ENCODE measurements around the gene BACH2.
"Not testable (repeated sequence)": the region's sequence is repeated elsewhere in the genome, so short reads cannot be mapped to it uniquely, and the experiment has no call there.

Gene BACH2

DNA sequence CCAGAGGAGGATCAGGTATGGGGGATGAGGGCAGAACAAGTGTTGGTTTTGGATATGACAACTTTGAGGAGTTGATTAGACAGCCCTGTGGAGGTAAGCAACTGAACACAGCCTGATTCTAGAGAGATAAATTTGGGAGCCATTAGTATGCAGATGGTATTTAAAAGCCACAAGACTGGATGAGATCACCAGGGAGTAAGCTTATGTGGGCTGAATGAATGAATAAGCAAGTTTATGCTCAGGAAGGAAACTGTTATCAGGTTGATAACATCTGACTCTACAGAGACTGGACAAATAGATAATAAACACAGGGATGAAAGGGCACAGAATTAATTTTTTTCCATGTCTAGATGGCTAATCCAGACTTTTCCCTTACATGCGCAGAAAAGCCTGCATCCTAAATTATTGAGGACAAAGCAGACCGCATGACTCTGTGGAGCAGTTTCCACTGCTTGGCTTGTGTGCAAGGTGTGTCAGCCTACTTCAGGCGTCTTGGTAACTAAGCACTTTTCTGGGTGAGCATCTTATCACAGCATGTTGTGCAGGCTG is 251.7 kb downstream of the BACH2 start:
- no peak overlapping the region for H3K27ac ChIP-seq (ENCODE audit: low read depth, low read length)
- no peak overlapping the region for H3K4me3 ChIP-seq (ENCODE audit: low read depth, low read length)
- H3K36me3 ChIP-seq (ENCODE audit: insufficient read depth, low read length): no peaks in the 10 kb centered on the region

DNA sequence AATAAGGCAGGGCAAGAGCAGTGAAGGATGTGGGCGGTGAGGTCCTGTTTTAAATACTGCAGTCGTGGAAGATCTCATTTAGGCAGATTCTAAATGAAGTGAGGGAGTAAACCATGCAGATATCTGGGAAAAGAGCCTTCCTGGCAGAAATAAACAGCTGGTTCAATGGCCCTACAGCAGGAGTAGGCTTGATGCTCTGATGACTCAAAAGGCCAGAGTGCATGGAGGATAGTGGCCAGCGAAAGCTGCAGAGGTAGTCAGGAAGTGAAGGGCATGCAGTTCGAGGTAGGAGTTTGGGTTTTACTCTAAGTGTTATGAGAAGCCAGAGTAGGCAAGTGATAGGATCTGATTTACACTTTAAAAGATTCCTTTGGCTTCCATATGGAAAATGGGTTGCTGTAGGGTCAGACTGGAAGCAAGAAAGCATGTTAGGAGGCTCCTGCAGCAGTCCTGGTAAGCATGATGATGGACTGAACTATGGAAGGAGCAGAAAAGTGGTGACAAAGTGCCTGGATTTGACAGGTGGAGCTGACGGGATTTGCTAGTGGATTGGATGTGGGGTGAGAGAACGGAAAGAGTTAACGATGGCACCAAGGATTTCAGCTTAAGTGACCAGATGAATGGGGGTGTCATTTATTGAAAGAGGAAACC is 252.3 kb downstream of the BACH2 start:
- H3K4me3 ChIP-seq (ENCODE audit: low read depth, low read length): no peak overlapping the region
- H3K79me2 ChIP-seq (ENCODE audit: control insufficient read depth, insufficient read depth, low read length, unreplicated experiment): no peaks in the 10 kb centered on the region
- H2AFZ ChIP-seq (ENCODE audit: low read length, unreplicated experiment): no peak overlapping the region
- no peaks in the 10 kb centered on the region for H3K36me3 ChIP-seq (ENCODE audit: insufficient read depth, low read length)
- H3K4me1 ChIP-seq (ENCODE audit: control insufficient read depth, insufficient read depth, low read length, unreplicated experiment): peaks cover 6% of the 10 kb centered on the region
- no peak overlapping the region for H3K27ac ChIP-seq (ENCODE audit: low read depth, low read length)
- H3K27me3 ChIP-seq (ENCODE audit: insufficient read depth, low read length): no peaks in the 10 kb centered on the region

More for the DNA sequence above, 251.7 kb downstream of the BACH2 start:
- Histone ChIP-seq H3K79me2 (ENCODE audit: control insufficient read depth, insufficient read depth, low read length, unreplicated experiment) (no peaks in the 10 kb centered on the region), H3K27me3 (ENCODE audit: insufficient read depth, low read length) (no peaks in the 10 kb centered on the region), H2AFZ (ENCODE audit: low read length, unreplicated experiment) (no peak overlapping the region), H3K4me1 (ENCODE audit: control insufficient read depth, insufficient read depth, low read length, unreplicated experiment) (peaks cover 6% of the 10 kb centered on the region)

DNA sequence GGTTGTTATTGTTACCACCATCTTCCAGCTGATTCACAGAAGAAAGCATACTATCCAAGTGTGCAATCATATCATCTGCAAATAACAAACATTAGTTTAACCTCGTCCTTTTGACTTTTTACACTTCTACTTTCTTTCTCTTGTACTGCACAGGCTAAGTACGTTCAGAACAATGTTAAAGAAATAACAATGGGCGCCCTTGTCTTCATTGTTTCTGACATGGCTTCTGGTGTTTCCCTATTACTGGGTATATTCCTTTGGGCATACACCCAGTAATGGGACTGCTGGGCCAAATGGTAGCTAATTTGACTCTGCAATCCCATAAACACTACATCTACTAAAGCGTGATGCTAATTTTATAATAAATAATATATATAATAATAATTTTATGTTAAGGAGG is 255.7 kb downstream of the BACH2 start:
- Histone ChIP-seq H3K79me2 (ENCODE audit: control insufficient read depth, insufficient read depth, low read length, unreplicated experiment) (no peaks in the 10 kb centered on the region), H3K36me3 (ENCODE audit: insufficient read depth, low read length) (no peaks in the 10 kb centered on the region), H3K27ac (ENCODE audit: low read depth, low read length) (no peak overlapping the region), H3K4me1 (ENCODE audit: control insufficient read depth, insufficient read depth, low read length, unreplicated experiment) (peaks cover 6% of the 10 kb centered on the region), H3K27me3 (ENCODE audit: insufficient read depth, low read length) (no peaks in the 10 kb centered on the region), H2AFZ (ENCODE audit: low read length, unreplicated experiment) (no peak overlapping the region), H3K4me3 (ENCODE audit: low read depth, low read length) (no peak overlapping the region)

DNA sequence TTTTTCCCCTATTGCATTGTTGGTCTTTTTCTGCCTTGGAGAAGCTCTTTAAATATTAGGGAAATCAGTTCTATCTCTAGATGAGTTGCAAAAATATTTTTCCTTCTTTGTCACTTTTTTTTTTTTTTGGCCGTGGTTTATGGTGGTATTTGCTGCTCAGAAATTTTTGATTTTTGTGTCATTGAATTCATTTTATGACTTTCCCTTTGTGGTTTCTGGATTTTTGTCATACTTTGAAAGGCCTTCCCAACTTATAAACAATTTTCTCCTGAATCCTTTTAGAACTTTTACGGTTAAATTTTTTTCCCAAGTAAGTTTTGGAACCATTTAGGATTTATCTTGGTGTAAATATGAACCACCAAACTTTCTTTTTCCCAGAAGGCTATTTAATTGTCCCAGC is 256.7 kb downstream of the BACH2 start:
- Histone ChIP-seq H3K4me1 (ENCODE audit: control insufficient read depth, insufficient read depth, low read length, unreplicated experiment) (peaks cover 4% of the 10 kb centered on the region), H3K36me3 (ENCODE audit: insufficient read depth, low read length) (no peaks in the 10 kb centered on the region), H2AFZ (ENCODE audit: low read length, unreplicated experiment) (no peak overlapping the region), H3K27ac (ENCODE audit: low read depth, low read length) (no peak overlapping the region), H3K27me3 (ENCODE audit: insufficient read depth, low read length) (no peaks in the 10 kb centered on the region), H3K4me3 (ENCODE audit: low read depth, low read length) (no peak overlapping the region), H3K79me2 (ENCODE audit: control insufficient read depth, insufficient read depth, low read length, unreplicated experiment) (no peaks in the 10 kb centered on the region)

DNA sequence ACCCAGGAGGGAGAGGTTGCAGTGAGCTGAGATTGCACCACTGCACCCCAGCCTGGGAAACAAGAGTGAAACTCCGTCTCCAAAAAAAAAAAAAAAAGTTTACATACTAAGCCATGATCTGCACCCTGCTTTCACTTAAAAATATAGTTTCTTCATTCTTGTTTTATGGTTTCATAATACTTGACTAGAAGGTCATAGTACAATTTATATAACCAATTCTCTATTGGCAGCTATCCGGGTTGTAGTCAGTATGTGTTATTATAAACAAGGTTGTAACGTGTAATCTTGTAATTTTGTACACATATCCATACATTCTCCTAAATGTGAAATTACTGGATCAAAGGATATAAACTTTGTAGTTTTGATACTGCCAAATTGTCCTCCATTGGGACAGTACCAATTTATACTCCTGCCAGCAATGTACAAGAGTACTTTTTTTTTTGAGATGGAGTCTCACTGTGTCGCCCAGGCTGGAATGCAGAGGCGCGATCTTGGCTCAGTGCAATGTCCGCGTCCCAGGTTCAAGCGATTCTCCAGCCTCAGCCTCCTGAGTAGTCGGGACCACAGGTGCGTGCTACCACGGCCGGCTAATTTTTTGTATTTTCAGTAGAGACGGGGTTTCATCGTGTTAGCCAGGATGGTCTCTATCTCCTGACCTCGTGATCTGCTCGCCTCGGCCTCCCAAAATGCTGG is 257.5 kb downstream of the BACH2 start:
- Histone ChIP-seq H3K27ac (ENCODE audit: low read depth, low read length) (no peak overlapping the region), H3K4me1 (ENCODE audit: control insufficient read depth, insufficient read depth, low read length, unreplicated experiment) (no peaks in the 10 kb centered on the region), H3K4me3 (ENCODE audit: low read depth, low read length) (no peak overlapping the region), H2AFZ (ENCODE audit: low read length, unreplicated experiment) (no peak overlapping the region), H3K27me3 (ENCODE audit: insufficient read depth, low read length) (no peaks in the 10 kb centered on the region), H3K79me2 (ENCODE audit: control insufficient read depth, insufficient read depth, low read length, unreplicated experiment) (no peaks in the 10 kb centered on the region), H3K36me3 (ENCODE audit: insufficient read depth, low read length) (no peaks in the 10 kb centered on the region)

DNA sequence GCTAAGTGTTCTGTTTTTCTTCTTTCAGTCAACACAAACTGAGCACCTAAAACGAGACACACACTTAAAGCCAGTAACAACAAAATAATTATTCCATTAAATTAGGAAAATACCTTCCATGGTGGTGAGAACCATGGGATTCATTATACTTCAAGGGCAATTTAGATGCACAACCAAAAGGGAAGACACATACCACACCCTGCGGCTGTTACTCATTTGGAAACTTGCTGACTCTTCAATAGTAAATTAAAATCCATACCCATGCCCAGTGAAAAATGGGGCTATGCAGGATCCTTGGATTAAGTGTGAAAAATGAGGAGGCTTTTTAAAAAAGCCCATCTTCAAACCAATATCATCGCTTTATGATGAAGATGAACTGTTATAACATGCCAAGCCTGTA is 259.7 kb downstream of the BACH2 start:
- no peak overlapping the region for H2AFZ ChIP-seq (ENCODE audit: low read length, unreplicated experiment)
- H3K4me3 ChIP-seq (ENCODE audit: low read depth, low read length): no peak overlapping the region
- no peaks in the 10 kb centered on the region for H3K27me3 ChIP-seq (ENCODE audit: insufficient read depth, low read length)
- no peaks in the 10 kb centered on the region for H3K4me1 ChIP-seq (ENCODE audit: control insufficient read depth, insufficient read depth, low read length, unreplicated experiment)
- no peaks in the 10 kb centered on the region for H3K36me3 ChIP-seq (ENCODE audit: insufficient read depth, low read length)
- H3K27ac ChIP-seq (ENCODE audit: low read depth, low read length): no peak overlapping the region
- H3K79me2 ChIP-seq (ENCODE audit: control insufficient read depth, insufficient read depth, low read length, unreplicated experiment): no peaks in the 10 kb centered on the region

DNA sequence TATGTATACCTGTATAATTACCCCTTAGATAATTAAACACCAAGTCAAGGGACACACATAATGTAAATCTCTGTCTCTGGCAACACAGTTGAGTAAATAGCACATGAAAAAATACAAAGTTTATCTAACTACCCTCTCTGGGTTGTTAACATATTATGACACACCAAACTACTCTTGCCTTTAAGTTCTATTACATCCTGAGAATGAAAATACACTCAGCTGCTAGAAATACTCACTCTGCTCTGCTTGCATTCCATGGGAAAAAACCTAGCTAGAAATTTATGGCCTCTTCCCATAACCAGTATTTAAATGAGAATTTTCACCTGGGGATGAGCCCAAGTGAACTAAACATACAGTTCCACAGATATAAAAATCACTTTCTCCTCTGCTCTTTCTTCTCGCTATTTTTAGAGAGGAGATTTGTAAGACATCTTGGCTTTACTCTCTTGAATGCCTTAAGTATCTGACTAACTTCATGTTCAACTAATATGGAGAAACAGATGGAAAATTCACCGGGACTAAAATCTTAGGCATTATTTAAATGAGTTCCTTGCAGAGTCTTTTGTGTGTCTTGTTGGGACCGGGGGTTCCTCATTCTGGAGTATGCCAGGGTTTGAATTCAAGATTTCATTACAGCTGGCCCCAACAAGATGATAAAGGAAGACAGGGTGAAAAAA is 261.5 kb downstream of the BACH2 start:
- Histone ChIP-seq H3K79me2 (ENCODE audit: control insufficient read depth, insufficient read depth, low read length, unreplicated experiment) (no peaks in the 10 kb centered on the region), H3K27ac (ENCODE audit: low read depth, low read length) (no peak overlapping the region), H2AFZ (ENCODE audit: low read length, unreplicated experiment) (no peak overlapping the region), H3K4me3 (ENCODE audit: low read depth, low read length) (no peak overlapping the region), H3K36me3 (ENCODE audit: insufficient read depth, low read length) (no peaks in the 10 kb centered on the region), H3K27me3 (ENCODE audit: insufficient read depth, low read length) (no peaks in the 10 kb centered on the region), H3K4me1 (ENCODE audit: control insufficient read depth, insufficient read depth, low read length, unreplicated experiment) (no peaks in the 10 kb centered on the region)

DNA sequence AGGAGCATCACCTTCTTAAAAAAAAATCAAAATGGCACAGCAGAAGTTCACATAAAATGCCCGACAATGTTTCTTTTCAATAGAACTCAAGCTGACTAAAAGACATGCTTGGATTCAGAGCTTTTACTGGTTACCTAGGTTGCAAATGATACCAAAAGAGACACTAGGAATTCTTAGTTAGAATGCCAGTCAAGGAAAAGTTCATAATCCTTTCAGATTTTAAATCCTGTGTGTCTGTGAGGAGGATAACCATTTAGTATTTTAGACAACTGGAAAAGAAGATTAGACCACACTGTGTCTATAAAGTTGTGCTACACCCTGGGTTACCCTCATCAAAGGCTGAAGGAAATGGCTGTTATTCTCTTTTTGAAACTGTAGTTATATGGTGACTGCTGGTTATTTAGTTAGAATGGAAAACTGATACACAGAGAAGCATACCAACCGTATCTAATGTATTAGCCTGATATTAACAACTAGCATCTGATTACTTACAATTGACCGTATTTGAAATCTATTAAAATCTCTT is 262.8 kb downstream of the BACH2 start:
- Histone ChIP-seq H3K4me3 (ENCODE audit: low read depth, low read length) (no peak overlapping the region), H2AFZ (ENCODE audit: low read length, unreplicated experiment) (no peak overlapping the region), H3K4me1 (ENCODE audit: control insufficient read depth, insufficient read depth, low read length, unreplicated experiment) (no peaks in the 10 kb centered on the region), H3K79me2 (ENCODE audit: control insufficient read depth, insufficient read depth, low read length, unreplicated experiment) (no peaks in the 10 kb centered on the region), H3K27ac (ENCODE audit: low read depth, low read length) (no peak overlapping the region), H3K27me3 (ENCODE audit: insufficient read depth, low read length) (no peaks in the 10 kb centered on the region), H3K36me3 (ENCODE audit: insufficient read depth, low read length) (no peaks in the 10 kb centered on the region)

DNA sequence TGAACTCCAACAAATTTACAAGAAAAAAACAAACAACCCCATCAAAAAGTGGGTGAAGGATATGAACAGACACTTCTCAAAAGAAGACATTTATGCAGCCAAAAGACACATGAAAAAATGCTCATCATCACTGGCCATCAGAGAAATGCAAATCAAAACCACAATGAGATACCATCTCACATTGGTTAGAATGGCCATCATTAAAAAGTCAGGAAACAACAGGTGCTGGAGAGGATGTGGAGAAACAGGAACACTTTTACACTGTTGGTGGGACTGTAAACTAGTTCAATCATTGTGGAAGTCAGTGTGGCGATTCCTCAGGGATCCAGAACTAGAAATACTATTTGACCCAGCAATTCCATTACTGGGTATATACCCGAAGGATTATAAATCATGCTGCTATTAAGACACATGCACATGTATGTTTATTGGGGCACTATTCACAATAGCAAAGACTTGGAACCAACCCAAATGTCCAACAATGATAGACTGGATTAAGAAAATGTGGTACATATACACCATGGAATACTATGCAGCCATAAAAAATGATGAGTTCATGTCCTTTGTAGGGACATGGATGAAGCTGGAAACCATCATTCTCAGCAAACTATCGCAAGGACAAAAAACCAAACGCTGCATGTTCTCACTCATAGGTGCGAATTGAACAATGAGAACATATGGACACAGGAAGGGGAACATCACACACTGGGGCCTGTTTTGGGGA is 264.0 kb downstream of the BACH2 start:
- H3K27ac ChIP-seq (ENCODE audit: low read depth, low read length); H3K79me2 ChIP-seq (ENCODE audit: control insufficient read depth, insufficient read depth, low read length, unreplicated experiment); H3K4me3 ChIP-seq (ENCODE audit: low read depth, low read length); H3K36me3 ChIP-seq (ENCODE audit: insufficient read depth, low read length); H3K27me3 ChIP-seq (ENCODE audit: insufficient read depth, low read length); H2AFZ ChIP-seq (ENCODE audit: low read length, unreplicated experiment); H3K4me1 ChIP-seq (ENCODE audit: control insufficient read depth, insufficient read depth, low read length, unreplicated experiment): not testable (repeated sequence)

DNA sequence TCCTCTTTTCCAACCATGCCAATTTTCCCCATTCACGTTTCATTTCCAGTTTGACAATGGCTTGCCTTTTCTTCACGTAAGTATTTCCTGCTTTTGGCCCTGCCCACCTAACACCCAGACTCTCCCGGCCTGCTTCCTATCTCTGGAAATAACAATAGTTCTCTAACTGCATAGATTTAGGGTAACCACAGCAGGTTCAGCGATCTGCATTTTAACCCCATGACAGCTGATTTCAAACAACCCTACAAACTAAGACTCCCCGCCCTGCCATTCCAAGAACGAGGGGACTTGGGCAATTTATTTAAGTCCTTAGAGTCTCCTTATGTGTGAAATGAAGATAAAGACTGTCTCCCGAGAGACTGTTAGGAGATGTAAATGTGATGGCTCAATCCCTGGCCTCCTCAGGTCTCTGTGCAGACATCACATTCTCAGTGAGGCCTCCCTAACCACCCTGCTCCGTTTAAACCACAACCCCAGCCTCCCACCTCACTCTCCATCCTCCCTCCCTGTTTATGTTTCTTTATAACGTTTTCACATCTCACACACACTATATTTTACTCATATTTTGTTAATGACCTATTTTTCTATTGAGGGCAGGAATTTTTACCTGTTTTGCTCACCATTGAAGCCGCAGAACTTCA is 267.5 kb downstream of the BACH2 start:
- no peaks in the 10 kb centered on the region for H3K27me3 ChIP-seq (ENCODE audit: insufficient read depth, low read length)

More for the DNA sequence above, 267.5 kb downstream of the BACH2 start:
- Histone ChIP-seq H3K36me3 (ENCODE audit: insufficient read depth, low read length) (no peaks in the 10 kb centered on the region), H3K27ac (ENCODE audit: low read depth, low read length) (no peak overlapping the region), H3K4me1 (ENCODE audit: control insufficient read depth, insufficient read depth, low read length, unreplicated experiment) (peaks cover 18% of the 10 kb centered on the region), H2AFZ (ENCODE audit: low read length, unreplicated experiment) (no peak overlapping the region), H3K4me3 (ENCODE audit: low read depth, low read length) (no peak overlapping the region), H3K79me2 (ENCODE audit: control insufficient read depth, insufficient read depth, low read length, unreplicated experiment) (no peaks in the 10 kb centered on the region)
